ENCODE data around the gene APC.

APC gene

DNA sequence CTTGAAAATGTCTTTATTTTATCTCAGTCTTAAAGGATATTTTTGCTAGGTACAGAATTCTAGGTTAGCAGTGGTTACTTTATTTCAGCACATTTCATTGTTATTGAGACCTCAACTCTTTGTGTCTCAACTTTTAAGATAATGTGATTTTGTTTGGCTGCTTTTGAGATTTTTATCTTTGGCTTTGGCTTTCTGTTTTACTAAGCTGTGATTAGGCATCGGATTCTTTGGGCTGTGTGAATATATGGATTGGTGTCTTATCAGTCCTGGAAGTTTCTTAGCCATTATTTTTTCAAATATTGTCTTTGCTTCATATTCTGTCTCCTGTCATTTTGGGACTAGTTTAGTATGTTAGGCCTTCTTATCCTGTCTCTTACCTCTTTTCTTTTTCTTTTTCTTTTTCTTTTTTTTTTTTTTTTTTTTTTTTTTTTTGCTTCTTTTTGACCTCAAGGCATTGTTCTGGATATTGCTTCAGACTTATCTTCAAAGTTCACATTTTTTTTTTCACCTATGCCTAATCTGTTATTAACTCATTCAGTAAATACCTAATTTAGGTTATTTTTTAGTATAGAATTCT lies 20.1 kb upstream of the APC start:
- no peak for DNase-seq

DNA sequence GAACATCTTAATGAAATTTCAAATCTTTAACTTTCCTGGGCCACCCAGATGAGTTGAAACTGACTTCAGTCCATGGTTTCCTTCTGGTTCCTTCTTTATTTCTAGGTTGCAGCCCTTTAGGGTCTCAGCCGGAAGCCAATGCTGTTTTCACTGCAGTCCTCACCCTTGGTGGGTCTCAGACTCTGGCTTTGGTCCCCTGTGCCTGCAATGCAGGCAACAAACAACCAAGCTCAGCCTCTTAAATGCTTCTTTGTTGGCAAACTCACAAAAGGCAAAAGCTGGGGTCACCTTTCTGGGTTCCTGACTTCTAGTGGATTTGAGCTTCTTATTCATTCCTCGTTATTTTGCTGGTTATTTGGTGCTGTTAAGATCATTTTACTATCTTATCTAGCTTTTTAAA lies 19.3 kb upstream of the APC start:
- no peak for DNase-seq

DNA sequence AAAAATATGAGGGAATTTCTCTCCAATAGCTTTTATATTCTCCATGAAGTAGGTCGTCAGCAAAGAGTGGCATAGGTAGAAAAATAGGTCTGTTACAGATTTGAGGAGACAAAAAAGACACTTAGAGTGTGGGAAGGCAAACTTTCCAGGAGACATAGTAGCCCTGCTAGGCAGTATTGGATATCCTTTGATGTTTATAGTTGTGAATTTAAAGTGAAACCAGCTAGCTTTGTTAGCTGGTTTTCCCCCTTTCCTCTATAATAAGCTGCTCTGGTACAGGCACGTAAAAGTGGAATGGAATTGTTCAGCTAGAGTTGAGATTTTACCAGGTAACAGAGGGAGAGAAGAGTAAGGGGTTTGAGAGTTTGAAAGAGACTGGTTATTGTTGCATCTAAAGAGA lies 17.1 kb upstream of the APC start:
- no peak for DNase-seq

DNA sequence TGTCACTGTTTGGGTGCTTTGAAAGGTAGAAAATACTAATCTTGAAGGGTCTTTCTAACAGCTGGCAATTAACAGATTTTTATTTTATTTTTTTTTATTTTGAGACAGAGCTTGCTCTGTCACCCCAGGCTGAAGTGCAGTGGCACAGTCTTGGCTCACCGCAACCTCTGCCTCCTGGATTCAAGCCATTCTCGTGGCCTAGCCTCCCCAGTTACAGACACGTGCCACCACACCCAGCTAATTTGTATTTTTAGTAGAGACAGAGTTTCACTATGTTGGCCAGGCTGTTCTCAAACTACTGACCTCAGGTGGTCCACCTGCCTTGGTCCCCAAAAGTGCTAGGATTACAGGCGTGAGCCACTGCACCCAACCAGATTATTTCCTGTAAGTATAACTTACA lies 12.8 kb upstream of the APC start:
- no peak for DNase-seq

DNA sequence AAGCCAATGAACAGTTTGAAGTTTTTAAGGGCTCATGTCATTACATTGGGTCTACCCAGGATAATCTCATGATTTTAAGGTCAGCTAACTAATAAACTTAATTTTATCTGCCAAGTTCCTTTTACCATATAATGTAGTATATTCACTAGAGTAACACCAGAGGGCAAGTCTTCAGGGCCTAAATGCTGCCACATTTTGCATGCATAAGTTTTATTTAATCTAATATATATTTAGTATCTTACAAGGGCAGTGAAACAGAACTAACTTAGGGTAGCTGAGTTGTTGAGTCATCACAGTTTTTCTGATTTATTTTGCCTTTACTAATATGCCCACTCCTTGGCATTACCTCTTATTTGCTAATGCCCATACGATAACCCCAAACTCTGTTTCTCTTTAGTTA lies 8.1 kb upstream of the APC start:
- no peak for DNase-seq

DNA sequence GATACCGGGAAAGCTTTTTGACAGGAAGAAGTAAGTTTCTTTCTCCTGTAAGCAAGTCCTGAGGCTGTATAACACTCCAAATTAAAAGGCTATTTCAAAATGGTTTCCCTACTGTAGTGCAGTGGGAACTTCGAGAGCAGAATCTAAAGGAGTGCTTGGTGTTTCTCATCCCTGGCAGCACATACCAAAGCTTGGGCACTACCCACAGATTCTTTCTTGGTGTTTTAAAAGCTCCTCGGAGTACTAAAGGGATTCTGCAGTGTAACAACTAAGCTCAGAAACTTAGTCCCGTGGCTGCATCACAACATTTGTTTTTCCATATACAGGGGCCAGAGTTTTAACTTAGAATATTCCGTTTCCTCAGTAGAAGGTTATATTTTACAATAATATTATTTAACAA lies 5.6 kb upstream of the APC start:
- no peak for DNase-seq

DNA sequence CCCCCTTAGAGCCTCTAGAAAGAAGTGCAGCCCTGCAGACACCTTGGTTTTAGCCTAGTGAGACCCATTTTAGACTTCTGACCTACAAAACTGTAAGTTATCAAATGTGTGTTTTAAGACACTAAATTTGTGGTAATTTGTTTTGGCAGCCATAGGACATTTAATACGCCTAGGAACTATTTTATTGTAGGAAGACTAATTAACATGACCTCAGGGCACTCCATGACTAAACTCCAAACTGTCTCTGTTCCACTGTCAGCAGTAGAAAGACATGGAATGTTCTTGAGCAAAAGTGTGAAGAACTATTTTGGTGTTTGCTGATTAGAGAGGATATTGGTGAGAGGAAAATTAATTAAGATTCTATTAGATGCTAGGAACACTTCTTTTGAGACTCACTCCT lies 4.1 kb upstream of the APC start:
- DNase-seq: no peak

DNA sequence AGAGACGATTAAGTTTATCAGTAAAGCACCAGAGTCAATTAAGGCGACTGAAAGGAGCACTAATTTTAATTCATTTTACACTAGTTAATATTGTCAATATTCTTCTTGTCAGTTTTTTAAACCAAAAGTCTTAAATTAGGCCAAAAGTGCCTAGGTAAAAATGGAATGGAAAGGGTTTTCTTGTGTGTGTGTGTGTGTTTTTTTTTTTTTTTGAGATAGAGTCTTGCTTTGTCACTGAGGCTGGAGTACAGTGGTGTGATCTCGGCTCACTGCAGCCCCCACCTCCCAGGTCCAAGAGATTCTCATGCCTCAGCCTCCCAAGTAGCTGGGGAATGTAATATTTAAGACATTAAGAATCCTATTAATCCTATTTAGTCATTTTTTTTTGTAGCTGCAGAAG lies 3.1 kb upstream of the APC start:
- DNase-seq: no peak

DNA sequence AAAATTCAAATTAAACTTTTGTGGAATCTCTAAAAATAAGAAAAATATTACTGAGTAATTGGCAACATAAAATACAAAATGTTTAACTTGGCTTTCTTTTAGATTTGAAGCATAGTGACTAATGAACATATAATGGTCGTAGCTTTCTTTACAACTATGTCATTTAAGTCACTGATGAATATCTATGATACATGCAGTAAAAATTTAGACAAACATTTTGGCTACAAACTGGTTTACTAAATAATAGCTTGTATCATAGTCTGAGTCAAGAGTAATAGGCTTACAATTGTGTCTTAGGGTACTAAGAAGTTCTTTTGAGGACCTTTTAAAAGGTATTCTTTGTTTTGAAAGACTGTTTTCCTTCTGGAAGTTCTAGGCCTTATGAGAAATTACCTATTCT lies 2.0 kb upstream of the APC start:
- no peak for DNase-seq

DNA sequence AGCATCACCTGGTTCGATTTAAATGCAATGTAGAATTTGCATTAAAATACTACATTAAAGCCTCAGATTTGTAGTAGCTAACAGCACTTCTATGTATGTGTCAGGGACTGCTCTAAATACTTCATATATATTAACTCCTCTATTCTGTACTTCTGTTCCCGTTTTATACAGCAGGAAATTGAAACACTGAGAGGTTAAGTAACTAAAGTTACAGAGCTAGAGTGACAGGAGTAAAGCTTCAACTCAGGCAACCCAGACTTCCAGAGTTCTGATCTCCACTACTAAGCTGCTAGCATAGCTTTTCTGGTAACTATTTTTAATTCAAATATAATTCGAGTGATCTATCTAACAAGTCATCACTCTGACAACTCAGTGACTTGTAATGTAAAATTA lies 619 bp upstream of the APC start:
- DNase-seq: no peak

DNA sequence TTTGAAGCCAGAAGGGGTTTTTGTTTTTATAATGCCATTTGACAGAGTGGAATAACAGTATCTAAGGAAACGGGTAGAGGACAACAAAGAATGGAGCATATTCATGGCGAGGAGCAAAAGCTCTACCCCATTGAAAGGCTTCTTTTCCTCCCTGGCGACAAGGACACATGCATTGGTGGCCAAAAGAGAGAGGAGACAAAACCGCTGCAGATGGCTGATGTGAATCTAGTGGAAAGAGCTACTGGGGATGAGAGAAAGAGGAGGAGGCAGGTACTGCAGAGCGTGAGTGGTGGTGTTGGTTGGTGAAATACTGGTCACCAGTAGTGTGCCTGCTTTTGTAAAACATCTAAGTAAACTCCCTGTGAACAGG lies 491 bp downstream of the APC start:
- no peak for DNase-seq

DNA sequence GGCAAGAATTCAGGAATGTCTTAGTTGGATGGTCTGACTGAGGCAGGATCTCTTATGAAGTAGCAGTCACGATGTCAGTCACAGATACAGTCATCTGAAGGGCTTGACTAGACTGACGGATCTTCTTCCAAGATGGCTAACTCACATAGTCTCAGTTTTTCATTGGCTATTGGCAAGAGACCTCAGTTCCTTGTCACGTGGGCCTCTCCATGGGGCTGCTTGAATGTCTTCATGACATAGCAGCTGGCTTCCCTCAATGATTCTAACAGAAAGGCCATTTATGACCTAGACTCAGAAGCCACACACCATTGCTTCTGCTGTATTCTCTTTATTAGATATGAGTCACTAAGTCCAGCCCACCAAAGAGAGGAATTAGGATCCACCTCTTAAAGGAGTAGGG lies 4.7 kb downstream of the APC start:
- DNase-seq: no peak

DNA sequence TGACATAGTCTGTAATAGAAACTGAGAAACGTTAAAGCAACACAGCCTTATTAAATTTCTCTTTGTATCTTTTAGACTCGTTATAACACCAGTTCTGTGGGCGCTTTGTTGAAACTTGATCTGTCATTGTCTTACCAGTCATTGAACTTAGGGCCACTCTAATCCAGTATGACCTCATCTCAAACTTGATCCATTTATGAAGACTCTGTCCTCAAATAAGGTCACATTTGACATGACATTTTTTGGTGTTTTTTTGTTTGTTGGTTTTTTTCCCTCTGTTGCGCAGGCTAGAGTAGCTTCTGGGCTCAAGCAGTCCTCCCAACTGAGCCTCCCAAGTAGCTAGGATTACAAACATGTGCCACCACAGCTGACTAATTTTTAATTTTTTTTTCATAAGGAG lies 5.9 kb downstream of the APC start:
- DNase-seq: no peak

DNA sequence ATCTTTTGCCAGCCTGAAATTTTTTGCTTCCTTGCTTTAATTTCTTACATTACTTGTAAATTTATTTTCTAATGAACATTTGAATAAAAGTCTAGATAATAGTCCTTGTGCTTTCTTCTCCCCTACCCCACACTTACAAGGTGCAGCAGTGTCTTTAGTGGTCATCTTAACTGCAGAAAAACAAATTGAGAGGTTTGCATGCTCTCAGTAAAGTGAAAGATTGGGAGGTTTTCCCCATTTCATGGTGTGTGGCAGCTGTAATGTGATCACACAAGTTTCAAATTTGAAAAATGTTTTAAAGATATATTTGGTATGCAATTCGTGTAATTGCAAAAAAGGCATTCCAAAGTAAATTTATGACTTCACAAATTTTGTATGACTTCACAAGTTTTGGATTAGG lies 14.7 kb downstream of the APC start:
- DNase-seq: no peak

DNA sequence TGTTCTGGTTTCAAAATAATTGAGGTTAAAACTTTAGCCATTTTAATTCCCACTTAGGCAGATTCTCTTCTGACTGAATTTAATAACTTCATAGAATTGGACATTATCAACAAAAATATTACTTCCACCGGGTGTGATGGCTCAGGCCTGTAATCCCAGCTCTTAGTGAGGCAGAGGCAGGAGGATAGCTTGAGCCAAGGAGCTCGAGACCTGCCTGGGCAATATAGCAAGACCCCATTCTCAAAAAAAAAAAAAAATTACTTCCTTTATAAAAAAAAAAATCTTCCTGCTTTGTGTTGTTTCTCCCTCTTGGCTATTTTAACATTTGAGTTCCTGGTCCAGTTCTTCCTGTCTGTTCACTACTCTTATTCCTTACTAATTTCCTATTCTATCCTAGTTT lies 18.0 kb downstream of the APC start:
- DNase-seq: no peak

DNA sequence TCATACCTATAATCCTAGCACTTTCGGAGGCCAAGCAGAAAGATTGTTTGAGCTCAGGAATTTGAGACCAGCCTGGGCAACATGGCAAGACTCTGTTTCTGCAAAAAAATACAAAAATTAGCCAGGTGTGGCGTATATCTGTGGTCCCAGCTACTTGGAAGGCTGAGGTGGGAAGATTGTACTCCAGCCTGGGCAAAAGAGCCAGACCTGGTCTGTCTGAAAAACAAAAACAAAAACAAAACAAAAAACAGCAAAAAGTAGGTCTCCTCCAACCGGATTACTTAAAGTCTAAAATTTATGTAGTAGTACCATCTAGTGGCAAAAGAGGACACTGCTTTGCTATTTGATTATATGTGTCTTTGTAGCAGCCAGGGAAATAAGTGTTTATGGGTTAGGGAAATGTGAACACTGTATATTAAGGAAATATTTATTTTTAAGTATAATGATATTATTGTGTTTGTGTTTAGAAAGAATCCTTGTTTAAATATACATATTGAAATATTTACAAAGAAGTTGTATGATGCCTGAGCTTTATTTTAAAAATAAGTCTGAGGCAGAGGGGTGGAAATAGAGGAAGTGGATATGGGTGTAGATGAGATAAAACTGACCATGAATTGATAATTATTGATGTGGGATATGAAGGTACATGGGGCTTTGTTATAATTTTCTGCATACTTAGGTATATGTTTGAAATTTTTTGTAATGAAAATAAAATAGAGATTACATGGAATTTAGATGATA lies 20.0 kb downstream of the APC start:
- no peak for DNase-seq

DNA sequence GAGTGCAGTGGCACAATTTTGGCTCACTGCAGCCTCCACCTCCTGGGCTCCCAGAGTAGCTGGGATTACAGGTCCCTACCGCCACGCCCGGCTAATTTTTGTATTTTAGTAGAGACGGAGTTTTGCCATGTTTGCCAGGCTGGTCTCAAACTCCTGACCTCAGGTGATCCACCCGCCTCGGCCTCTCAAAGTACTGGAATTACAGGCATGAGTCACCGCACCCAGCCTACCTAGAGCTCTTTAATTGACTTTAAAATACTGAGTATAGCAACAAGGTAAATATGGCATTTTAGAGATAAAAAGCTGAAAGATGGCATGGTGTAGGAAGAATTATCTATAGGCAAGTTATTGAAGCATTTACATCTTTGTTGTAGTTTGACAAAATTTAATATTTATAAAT lies 21.0 kb downstream of the APC start:
- DNase-seq: no peak

DNA sequence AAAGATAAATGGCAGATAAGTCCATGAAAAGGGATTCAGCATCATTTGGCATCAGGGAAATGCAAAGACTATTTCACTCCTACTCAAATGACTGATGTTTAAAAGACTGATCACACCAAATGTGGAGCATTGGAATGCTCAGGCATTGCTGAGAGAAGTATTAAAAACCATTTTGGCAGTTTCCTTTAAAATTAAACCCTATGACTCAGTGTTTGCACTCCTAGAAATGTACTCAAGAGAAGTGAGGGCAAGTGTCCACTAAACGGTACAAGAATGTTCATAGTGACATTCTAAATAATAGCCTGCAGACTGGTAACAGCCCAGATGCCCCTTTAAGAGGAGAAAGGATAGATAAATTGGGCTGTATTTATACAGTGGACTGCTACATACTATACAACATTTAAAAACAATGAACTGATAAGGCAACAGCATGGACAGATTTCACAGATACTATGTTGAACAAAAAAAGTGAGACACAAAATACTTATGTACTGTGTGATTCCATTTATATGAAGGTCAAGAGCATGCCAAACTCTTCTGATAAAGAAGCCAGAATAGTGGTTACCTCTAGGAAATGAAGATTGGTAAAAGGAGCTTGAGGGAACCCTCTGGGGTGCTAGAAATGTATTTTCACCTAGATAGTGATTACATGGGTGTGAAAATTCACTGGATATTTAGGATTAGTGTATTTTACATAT lies 24.6 kb downstream of the APC start:
- no peak for DNase-seq

DNA sequence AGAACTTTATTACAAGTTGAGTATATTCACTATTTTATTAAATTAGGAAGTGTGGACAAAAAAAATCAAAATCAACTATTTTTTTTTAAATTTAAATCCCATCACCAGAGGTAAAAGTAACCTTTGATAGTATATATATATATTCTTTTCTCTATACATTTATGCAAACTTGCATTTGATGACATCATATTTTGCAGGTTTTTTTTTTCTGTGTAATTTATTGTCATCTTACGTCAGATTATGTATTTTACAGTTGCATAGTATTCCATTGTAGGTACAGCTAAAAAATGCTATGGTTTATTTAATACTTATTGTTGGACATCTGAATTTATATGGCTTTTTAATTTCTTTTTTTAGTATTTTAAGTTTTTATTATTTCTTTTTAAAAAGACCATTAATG lies 25.5 kb downstream of the APC start:
- DNase-seq: no peak

DNA sequence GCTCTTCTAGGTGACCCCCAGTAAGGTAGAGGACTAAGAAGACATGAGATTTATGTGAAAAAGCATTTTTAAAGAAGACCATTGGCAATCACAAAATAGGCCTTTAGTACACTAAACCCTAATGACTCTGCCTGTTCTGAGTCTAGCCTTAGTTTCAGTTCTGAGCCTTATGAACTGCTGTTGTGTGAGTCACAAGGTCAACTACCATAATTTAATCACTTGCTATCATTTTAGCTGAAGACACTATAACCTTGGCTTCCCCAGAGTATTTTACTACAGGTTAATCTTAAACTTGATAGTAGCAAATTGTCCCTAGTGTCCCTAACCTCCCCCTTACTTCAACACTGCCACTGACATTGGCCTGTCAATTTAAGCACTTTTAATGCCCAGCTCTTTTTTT lies 34.4 kb downstream of the APC start:
- DNase-seq: no peak

DNA sequence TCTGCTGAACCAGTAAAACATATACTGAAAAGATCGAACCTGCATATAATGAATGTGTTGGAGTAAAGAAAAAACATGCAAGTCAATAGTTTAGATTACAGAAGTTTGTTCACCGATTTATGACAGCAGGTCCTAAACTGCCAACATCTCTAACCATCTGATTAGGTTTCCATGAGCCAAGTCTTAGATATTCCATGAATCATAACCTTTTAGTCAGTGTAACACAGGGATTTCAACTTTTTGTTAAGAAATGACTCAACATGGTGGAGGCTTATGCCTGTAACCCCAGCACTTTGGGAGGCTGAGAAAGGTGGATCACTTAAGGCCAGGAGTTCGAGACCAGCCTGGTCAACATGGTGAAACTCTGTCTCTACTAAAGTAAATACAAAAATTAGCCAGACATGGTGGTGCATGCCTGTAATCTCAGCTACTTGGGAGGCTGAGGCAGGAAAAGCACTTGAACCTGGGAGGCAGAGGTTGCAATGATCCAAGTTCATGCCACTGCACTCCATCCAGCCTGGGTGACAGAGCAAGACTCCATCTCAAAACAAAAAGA lies 38.7 kb downstream of the APC start:
- no peak for DNase-seq

DNA sequence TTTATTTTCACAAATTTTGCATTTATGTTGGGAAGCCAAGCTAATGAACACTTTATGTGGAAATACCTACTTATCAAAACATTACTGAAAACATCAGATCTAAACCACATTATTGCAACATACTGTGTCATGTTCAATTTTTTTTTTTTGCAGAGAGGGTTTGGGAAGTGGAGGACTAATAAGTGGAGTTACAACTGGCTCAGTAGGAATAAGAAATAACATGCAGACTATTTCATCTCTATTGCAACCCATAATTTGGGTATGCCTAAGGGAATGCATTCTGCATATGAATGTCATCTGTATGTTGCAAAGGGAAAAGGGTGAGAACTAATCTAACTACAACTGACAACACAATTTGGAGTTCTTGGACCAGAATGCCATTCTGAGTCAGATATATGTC lies 41.8 kb downstream of the APC start:
- DNase-seq: no peak

DNA sequence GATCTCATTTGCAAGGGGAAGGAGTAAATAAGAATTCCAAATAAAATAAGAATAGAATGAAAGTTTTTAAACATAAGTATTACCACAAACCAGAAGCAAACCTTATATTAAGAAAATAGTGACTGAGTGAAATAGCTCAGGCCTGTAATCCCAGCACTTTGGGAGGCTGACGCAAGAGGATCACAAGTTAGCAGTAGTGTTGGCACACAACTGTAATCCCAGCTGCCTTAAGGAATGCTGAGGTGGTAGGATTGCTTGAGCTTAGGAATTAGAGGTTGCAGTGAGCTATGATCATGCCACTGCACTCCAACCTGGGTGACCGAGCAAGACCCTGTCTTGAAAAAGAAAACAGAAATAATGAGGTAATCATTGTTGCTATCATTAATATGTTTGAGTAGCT lies 47.0 kb downstream of the APC start:
- DNase-seq: no peak

DNA sequence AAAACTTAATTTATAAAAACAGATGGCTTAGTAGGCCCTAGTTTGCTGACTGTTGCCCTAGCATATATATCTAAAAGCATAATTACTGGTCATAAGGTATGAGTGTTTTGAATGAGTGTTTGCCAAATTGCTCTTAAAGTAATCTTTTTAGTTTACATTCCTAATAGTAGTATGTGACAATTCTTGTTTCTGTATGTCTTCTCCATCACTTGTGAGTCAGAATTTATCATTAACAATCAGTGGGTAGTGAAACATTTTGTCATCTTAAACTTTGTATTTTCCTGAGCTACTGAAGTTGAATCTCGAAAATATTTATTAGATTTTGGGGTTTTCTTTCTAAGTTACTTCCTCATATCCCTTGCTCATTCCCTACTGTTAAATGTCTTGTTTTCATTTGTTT lies 49.6 kb downstream of the APC start:
- DNase-seq: no peak

DNA sequence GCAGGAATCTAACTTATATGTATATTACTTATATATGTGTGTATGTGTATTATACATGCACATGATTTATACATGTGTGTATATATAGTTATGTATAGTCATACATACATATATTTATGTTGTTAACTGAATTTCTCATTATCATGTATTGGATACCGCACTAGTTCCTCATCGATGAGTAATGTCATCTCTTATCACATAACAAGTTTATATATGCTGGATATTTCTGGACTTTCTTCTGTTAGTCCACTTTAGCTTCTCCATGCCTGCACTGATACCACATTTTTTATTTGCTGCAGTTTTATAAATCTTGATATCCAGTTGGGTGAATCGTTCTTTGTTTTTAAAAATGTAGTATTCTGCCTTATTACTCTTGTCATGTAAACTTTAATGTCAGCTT lies 50.2 kb downstream of the APC start:
- no peak for DNase-seq
